NCI-H2107 treated with DMSO at 0.1 percent for 48 hours (cell line): ENCODE measurements around the gene CBX3.
"Not testable (repeated sequence)": the region's sequence is repeated elsewhere in the genome, so short reads cannot be mapped to it uniquely, and the experiment has no call there.

Experiments
- DNase-seq: peaks from one replicate; lab custom pipeline; 2025; ENCODE audit not compliant: unreplicated experiment; lab: John Stamatoyannopoulos, UW

Gene CBX3

GRCh38 chr7:26200444-26201246 is 900 bp upstream of the CBX3 start, which contains the start of gene HNRNPA2B1:
Gene HNRNPA2B1, minus strand, starts transcription at chr7:26200746. Its CDS starts 169 bp downstream, at chr7:26200577.
- peak; percentile 97 for DNase-seq

- peak; percentile 58 for DNase-seq
These were observed 760 bp downstream of the CBX3 start for GRCh38 chr7:26202019-26202990.

GRCh38 chr7:26203016-26203415 is 1.5 kb downstream of the CBX3 start:
- DNase-seq, result no peak

GRCh38 chr7:26208040-26208439 is 6.5 kb downstream of the CBX3 start:
- DNase-seq, result no peak

DNA sequence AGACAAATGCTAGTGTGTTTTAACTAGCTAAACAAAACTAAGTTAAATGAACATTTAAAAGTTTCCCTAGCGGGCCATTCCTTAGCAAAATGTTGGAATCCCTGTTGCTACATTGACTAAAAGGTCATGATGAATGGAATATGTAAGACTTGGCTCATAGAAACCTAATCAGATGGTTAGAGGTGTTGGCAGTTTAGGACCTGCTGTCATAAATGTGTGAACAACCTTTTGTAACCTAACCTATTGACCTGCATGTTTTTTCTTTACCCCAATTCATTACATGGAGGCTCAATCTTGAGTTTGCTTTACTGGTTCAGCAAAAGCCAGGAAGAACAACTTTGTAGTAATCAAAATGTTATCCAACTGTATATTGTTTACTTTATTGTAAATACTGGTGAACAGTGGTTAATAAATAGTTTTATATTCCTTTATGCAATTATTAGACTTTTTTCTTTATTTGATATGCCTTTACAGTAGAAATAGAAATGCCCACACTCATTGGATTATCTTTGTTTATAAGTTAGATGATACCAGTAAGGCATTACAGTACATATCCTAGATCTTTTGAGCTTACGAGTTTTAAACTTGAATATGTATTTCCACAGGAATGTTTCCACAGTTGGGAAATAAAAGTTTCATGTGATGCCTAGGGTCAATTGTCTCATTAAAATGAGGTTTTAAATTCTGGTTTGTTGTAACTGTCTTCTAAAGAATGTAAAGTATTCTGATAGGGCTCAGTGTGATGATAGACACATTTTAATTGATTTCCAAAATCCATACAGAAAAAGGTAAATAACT is 11.6 kb downstream of the CBX3 start:
- no peak for DNase-seq

DNA sequence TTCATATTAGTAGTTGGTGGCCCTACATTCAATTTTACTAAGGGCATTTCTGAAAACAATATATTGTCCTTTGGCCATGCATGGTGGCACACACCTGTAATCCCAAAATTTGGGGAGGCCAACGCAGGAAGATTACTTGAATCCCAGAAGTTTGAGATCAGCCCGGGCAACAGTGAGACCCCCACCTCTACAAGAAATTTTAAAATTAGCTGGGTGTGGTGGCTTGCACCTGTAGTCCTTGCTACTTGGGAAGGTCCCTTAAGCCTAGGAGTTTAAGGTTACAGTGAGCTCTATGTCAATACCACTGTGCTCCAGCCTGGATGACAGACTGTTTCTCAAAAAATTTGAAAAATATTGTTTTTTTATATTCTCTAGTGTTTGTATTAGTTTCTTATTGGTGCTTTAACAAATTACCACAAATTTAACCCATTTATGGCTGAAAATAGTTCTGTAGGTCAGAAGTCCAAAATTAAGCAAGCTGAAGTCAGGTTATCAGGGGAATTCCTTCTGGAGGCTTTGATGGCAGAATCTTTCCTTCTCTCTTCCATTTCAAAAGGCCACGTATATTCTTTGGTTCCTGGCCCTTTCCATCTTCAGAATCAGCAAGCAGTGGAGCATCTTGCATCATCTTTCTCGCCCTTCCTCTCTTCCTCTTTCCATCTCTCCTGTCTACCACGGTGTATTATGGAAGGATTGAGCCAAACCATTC is 12.4 kb downstream of the CBX3 start:
- DNase-seq, result no peak

DNA sequence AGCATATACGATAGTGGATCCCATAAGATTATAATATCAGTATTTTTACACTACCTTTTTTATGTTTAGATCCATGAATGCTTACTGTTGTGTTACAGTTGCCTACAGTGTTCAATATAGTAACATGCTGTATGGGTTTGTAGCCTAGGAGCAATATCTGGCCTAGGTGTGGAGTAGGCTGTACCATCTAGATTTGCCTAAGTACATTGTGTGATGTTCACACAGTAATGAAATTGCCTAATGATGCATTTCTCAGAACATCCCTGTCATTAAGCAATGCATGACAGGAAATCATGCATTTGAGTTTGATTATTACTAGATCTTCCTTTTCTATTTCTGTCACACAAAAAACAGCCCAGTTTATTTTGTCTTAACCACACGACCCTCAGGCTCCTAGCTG is 14.5 kb downstream of the CBX3 start:
- no peak for DNase-seq

GRCh38 chr7:26224359-26224758 is 22.8 kb downstream of the CBX3 start:
- no peak for DNase-seq

DNA sequence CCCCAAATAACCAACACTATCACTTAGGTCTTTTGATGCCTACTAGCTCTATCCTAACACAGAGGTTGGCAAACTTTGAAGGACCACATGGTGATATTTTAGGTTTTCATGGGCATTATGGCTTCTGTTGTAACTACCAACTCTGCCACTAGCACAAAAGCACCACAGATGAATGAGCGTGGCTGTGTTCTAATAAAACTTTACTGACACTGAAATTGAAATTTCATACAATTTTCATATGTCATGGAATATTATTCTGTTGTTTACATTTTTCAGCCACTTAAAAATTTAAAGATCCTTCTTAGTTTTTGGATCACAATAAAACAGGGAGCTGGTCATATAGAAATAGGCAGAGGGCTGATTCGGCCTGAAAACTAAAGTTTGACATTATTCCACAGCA is 26.4 kb downstream of the CBX3 start:
- DNase-seq, result no peak

DNA sequence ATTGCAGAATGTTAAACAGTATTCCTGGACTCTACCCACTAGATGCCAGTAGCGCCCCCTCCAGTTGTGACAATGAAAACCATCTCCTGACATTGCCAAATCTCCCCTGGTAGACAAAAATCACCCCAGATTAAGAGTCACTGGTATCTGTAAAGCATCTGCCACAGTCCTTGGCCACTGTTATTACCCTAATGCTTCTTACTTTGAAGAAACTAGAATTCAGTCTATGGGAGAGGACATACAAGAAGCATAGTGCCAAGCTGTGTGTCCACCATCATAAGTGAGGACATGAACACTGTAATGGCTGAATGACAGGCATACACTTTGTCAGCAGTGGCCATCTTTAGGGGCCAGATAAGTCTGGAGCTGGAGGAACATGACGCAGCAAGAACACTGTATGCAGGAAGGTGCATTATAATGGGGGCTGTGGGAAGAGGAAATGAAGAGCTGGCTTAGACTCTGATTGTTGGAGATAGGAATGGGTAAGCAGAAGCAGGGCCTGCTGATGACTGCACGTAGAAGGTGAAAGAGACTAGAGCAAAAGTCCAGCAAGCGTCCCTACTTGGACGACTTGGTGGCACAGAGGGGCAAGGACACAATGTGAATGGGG is 32.5 kb downstream of the CBX3 start:
- DNase-seq, result no peak

DNA sequence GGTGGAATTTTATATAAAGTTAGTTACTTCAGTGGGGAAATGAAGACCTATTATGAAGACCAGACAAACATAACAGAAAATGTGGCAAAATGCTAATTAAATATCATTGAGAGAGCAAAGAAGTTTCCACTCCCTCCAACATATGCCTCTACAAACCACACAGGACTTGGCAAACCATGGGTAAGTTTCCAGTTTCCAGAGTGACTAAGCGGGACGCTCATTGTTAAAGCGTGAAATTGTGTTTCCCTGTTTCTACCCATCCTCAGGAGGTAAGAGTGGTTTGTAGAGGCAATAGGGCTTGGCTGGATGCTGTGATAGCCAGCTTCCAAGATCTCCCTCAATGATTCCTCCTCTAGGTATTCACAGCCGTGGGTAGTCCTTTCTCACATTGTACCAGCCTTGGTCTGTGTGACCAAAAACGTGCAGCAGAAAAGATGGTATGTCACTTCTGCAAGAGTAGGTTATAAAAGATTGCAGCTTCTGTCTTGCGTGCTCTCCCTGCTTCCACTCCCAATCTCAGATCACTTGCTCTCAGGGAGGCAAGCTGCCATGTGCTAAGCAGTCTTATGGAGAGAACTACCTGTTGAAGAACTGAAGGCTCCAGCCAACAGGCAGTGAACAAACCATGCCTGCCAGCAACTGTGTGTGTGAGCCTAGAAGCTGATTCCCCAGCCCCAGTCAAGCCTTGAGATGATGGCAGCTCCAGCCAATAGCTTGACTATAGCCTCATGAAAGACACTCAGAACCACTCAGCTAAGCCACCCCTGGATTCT is 35.7 kb downstream of the CBX3 start:
- DNase-seq, result no peak

DNA sequence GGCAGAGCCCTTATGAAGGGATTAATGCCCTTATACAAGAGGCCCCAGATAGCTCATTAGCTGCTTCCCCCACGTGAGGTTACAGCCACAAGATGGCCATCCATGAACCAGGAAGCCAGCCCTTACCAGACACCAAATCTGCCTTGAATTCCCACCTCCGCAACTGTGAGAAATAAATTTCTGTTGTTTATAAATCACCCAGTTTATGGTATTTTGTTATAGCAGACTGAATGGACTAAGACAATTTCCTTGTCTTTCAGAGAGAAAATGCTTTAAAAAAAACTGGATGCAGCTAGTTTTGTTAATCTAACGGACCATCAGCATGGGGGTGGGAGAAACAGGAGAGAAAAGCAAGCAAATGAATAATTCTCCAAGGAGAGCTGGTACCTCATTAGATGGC is 36.5 kb downstream of the CBX3 start:
- DNase-seq, result no peak

DNA sequence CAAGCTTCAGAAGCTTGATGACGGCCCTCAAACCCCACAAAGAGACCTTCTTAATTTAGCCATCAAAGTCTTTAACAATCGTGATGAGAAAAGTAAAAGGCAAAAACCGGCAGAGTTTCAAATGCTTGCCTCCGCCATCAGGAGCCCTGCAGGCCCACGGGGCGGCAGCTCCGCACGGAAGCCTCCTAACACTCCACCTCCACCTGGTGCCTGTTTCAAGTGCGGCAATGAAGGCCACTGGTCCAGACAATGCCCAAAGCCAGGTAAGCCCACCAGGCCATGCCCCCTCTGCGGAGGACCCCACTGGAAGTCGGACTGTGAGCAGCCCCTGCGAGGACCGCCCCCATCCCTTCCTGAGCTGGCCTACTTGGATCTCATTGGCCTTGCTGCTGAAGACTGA is 43.6 kb downstream of the CBX3 start:
- no peak for DNase-seq

DNA sequence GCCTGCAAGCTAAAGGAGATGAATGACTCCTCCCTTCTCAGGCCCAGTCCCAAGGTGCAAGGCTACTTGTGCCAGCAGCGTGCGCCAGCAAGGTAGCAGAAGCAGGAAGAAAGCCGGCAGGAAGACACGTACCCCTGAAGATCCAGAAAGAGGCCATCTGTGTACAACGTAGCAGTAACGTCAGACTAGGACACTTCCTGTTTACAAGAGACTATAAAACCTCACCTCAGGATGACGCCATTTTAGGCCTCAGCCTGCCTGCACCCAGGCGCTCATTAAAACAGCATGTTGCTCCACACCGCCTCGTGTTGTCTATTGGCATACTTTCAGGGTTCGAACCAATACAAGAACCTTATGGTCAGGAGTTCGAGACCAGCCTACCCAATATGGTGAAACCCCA is 48.7 kb downstream of the CBX3 start:
- no peak for DNase-seq

DNA sequence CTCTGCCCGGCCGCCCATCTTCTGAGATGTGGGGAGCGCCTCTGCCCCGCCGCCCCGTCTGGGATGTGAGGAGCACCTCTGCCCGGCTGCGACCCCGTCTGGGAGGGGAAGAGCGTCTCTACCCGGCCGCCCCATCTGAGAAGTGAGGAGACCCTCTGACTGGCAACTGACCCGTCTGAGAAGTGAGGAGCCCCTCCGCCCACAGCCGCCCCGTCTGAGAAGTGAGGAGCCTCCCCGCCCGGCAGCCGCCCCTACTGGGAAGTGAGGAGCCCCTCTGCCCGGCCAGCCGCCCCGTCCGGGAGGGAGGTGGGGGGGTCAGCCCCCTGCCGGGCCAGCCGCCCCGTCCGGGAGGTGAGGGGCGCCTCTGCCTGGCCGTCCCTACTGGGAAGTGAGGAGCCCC is 60.3 kb downstream of the CBX3 start:
- not testable (repeated sequence) for DNase-seq
